SHP77 (cell line): ENCODE data around the gene TLR3.

Experiments
- DNase-seq, 2 experiments: peaks; one replicate each; lab custom pipeline; 2025; lab: John Stamatoyannopoulos, UW

The TLR3 gene

DNA sequence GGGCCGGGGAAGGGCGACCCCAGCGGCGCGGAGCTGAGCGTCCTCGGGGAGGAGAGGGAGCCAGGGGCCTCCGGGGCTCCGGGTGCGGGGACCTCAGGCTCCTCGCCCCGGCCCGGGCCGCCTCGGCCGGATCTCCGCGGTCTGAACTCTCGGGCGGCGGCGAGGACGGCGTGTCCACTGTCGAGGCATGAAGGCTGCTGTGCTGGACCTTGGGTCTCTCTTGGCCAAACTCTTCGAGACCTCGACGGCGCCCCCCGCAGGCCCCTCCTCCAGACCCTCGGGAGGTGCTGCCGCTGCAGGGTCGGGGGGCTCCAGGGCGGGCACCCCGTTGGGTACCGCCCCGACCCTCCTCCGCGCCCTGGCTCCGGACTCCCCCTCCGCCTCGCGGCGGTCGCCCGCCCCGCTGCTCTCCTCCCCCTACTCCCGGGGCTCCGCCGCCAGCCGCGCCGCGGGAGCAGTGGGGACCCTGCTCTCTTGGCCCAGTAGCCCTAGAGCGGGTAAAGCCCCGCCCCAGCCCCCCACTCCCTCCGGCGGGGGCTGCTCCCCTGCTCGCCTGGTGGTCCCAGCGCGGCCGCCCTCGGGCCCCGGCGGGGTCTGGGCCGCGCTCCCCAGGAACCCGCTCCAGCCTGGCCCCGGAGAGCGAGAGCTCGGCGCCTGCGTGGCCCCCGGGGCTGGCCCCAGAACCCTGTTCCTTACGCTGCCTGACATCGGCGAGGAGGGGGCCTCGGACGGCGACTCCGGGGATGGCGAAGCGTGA, 36.1 kb downstream of the TLR3 start:
- DNase-seq: no peak

DNA sequence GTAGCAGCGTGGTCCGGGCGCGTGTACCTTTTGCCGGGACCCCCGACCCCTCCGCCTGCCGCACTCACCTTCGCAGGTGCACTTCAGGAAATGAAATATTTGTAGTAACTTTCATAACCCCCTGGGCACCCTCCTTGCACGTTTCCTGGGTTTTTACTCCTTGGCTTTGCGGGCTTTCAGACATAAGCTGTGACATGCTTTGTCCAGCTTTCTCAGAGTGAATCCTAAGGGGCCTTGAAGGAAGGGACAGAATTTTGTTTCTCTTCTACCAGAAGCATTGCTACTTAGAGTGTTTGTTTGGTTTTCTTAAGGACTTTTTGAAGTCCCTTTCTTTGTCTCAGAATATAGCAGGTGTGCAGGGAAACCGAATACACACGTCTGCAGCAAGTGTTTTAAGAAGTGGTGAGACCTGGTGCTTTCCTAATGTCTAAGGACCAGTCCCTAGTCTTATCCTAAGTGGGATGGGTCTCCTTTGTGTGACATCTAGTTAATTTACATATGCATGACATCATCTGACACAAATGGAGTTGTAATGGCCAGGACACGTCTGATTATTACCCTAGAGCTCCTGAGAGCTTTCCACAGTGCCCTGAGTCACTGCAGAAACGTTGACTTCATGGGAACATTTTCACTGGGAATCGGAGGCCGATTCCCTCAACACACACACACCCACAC, 36.8 kb downstream of the TLR3 start:
- DNase-seq: no peak

DNA sequence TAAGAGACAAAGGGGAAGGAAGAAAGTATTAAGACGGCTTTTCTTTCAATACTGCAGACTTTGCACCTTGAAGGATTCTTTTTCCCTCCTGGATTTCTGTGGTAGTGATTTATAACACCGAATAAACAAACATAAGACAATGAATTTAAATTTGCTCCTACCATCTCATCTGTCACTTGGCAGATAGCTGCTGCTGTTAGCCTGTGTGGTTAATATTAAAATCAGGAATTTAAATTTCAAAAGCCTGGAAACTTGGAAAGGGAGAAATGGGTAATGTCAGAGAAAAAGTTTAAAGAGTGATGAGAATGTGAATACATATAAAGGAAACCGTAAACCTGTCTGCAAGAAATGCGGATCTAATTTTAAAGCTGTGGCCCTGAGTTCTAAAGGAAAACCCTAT, 39.0 kb downstream of the TLR3 start:
- no peak for DNase-seq

DNA sequence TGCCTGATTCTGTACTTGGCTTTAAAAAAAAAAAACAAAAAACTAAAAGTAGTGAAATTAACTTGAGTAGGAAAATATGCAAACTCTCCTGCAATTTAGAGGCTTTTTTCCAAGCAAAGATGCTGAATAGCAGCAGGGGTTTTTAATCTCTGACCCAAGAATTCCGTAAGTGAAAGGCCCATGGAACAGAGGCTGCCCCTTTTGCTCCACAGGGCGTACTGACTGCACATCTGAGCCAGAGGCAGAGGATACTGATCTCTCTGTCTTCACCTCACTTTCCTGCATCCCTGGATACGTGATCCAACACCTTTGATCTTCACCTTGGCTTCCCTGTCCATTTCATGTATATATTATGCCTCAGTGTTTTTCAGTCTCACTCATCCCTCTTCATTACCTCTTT, 39.4 kb downstream of the TLR3 start:
- no peak for DNase-seq

DNA sequence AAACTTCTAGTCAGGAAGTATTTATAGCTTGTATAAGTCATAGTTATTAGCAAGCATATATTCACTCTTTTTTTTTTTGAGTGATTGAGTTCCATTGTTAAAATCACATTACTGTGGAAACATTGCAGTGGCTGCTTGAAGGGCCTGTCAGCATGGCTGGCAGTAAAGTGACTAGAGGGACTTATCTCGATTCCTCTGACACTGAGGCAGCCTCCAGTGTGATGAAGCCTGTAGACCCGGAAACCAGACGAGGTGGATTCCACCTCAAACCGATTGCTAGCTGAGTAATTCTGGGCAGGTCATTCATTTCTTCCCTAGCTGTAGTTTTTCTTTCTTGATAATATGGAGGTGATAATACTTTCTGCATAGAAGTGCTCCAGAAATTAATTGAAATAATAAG, 40.3 kb downstream of the TLR3 start:
- DNase-seq: no peak

GRCh38 chr4:186116697-186117096, 47.7 kb downstream of the TLR3 start:
- DNase-seq: no peak

DNA sequence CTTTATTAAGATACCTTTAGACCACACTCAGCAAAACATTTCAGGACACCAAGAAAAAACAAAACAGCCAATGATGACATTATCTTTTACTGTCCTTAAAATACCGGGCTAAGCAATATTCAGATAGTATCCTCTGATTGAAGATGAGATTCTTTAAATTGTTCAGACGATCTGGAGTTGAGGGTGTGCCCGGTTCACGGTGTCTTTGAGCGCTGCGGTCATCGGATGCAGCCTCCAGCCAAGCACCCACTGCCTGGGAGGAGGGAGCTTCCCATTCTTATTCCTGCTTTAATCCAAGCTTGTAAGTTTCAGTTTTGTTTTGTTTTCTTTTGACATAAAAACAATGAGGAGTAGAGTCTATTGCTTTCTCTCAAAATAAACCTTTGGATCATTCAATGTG, 49.6 kb downstream of the TLR3 start:
- no peak for DNase-seq

DNA sequence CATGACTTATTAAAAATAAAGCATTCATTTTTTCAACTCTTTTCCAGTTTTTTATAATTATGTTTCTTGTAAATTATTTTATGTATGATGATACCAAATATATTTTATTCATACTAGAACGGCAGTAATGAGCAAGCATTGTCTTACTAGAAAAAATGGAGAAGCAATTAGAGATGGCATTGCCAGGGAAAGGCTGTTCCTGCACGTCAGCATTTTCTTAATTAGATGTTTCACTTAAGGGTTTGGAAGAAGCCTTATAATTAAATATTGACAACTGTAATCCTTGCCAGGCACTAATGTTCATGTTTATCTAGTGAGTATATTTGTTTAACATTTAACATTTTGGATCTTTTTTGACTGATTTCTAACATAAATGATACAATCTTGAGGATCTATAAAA, 52.1 kb downstream of the TLR3 start:
- DNase-seq: no peak

- no peak for DNase-seq
These were observed 59.9 kb downstream of the TLR3 start for GRCh38 chr4:186128842-186129241.

DNA sequence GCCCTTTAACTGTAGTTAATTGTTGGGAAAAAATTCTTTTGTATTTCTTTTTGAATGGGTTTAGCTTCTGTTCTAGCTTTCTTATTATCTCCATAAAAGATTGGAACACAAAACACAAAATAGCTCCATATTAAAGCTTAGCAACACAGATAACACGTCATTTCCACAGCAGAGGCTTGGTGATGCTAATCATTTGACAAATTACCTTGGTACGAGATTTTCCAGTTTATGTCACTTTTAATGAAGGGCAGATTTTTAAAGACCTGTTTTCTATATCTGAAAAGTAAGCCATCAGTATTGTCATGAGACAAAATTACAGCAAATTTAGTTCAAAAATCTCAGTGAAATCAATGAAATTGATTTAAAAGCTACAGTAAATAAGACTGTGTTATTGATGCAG, 63.0 kb downstream of the TLR3 start:
- no peak for DNase-seq

- DNase-seq: no peak
These were observed 63.8 kb downstream of the TLR3 start for GRCh38 chr4:186132577-186133242.

GRCh38 chr4:186134257-186134656, 65.3 kb downstream of the TLR3 start:
- no peak for DNase-seq

DNA sequence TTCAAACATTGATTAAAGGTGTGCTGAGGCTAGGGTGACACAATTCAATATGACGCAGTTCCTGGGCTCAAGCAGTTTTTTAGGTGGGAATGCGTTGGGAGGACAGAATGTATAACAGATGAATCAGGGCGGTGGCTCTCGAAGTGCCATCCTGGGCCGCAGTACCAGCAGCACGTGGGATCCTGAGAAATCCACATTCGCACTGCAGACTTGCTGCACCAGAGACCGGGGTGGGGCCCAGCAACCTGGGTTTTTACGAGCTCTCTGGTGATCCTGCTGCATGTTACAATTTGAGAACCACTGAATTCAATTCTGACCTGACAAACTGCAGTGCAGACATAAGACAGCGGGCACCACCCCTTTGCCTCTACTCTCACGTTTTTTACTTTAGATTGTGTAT, 65.9 kb downstream of the TLR3 start:
- DNase-seq: no peak

DNA sequence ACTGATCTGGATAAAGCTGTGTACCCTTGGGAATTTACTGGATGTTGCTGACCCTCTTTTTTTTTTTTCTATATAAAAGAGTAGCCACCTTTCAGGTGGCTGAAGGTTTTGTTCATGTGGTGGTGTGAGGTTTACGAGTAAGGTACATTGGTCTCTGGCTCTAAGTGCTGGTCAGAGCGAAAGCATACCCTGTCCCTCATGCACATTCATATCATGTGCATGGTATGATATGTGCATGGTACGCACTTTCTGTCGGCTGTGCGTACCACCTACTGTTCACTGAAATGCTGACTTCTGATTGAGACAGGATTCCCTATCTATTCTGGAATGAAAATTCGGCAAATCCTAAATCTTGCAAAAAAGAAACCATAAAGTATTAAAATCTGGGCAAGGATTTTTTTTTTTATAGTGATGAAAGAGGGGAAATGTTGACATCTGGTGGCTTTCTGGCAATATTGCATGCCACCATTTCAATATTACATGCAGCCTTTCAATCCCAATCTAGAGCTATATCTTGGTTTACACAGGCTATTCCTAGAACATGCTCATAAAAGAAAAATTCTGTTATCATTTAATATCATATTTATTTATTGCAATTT, 68.3 kb downstream of the TLR3 start:
- DNase-seq: no peak
